ENCODE data around the gene ACSS2.

GRCh38 chr20:34886122-34886521, 9.7 kb downstream of the ACSS2 start:
- TF ChIP-seq, protein P1, sequence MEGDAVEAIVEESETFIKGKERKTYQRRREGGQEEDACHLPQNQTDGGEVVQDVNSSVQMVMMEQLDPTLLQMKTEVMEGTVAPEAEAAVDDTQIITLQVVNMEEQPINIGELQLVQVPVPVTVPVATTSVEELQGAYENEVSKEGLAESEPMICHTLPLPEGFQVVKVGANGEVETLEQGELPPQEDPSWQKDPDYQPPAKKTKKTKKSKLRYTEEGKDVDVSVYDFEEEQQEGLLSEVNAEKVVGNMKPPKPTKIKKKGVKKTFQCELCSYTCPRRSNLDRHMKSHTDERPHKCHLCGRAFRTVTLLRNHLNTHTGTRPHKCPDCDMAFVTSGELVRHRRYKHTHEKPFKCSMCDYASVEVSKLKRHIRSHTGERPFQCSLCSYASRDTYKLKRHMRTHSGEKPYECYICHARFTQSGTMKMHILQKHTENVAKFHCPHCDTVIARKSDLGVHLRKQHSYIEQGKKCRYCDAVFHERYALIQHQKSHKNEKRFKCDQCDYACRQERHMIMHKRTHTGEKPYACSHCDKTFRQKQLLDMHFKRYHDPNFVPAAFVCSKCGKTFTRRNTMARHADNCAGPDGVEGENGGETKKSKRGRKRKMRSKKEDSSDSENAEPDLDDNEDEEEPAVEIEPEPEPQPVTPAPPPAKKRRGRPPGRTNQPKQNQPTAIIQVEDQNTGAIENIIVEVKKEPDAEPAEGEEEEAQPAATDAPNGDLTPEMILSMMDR (IDR thresholded peaks at IDR 0.05) = no peak
- TF ChIP-seq POLR2A (IDR thresholded peaks at IDR 0.05) = no peak

Measured in lower leg skin (tissue), 3 donors.